ENCODE results near the gene MBP. TPM values are rescaled to one million over a fixed set of nuclear protein-coding genes. Genes with fewer than 3 reads are reported as not detected.
A peak's percentile ranks its signal among the peaks of the same experiment; 100 is the strongest.

MBP gene
- total and polyA plus RNA-seq, 2 of the 13 experiments (the other 11 are each of a cell fraction or from before 2014, with no cell fraction given): 5.0 to 8.5 TPM

- TF ChIP-seq ZBTB7B (CRISPR knock-in tag; IDR thresholded peaks at IDR 0.05): 0 out of 2 replicates have a peak, but pooled peaks have one; percentile 71
- TF ChIP-seq YEATS4 (CRISPR knock-in tag; IDR thresholded peaks at IDR 0.05; ENCODE audit: borderline replicate concordance): peak; percentile 83
- TF ChIP-seq ELK4 (CRISPR knock-in tag; IDR thresholded peaks at IDR 0.05; ENCODE audit: borderline replicate concordance): no peak
- TF ChIP-seq SOX5 (CRISPR knock-in tag; IDR thresholded peaks at IDR 0.05; ENCODE audit: borderline replicate concordance): peak; percentile 71; the same call in 1 of the 2 replicates
- no peak for TF ChIP-seq ZNF253 (CRISPR knock-in tag; IDR thresholded peaks at IDR 0.05; ENCODE audit: borderline replicate concordance)
- peak; percentile 58; the same call in 1 of the 2 replicates for TF ChIP-seq ZNF160 (CRISPR knock-in tag; IDR thresholded peaks at IDR 0.05)
- no peak for TF ChIP-seq DR1 (CRISPR knock-in tag; IDR thresholded peaks at IDR 0.05)
- no peak; the same call in 1 of the 2 replicates for TF ChIP-seq ZNF232 (CRISPR knock-in tag; IDR thresholded peaks at IDR 0.05; ENCODE audit: borderline replicate concordance)
- TF ChIP-seq ATF1 (CRISPR knock-in tag; IDR thresholded peaks at IDR 0.05): no peak
- TF ChIP-seq, protein P1, sequence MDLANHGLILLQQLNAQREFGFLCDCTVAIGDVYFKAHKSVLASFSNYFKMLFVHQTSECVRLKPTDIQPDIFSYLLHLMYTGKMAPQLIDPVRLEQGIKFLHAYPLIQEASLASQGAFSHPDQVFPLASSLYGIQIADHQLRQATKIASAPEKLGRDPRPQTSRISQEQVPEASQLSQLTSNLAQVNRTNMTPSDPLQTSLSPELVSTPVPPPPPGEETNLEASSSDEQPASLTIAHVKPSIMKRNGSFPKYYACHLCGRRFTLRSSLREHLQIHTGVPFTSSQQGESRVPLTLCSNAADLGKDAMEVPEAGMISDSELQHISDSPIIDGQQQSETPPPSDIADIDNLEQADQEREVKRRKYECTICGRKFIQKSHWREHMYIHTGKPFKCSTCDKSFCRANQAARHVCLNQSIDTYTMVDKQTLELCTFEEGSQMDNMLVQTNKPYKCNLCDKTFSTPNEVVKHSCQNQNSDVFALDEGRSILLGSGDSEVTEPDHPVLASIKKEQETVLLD (CRISPR knock-in tag; IDR thresholded peaks at IDR 0.05; ENCODE audit: low read depth): no peak
- TF ChIP-seq, protein P2, sequence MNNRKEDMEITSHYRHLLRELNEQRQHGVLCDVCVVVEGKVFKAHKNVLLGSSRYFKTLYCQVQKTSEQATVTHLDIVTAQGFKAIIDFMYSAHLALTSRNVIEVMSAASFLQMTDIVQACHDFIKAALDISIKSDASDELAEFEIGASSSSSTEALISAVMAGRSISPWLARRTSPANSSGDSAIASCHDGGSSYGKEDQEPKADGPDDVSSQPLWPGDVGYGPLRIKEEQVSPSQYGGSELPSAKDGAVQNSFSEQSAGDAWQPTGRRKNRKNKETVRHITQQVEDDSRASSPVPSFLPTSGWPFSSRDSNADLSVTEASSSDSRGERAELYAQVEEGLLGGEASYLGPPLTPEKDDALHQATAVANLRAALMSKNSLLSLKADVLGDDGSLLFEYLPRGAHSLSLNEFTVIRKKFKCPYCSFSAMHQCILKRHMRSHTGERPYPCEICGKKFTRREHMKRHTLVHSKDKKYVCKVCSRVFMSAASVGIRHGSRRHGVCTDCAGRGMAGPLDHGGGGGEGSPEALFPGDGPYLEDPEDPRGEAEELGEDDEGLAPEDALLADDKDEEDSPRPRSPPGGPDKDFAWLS (CRISPR knock-in tag; IDR thresholded peaks at IDR 0.05; ENCODE audit: borderline replicate concordance): no peak; the same call in 1 of the 2 replicates
- no peak; the same call in 1 of the 2 replicates for TF ChIP-seq ZNF629 (CRISPR knock-in tag; conservative IDR thresholded peaks at IDR 0.05)
- TF ChIP-seq SMARCC2 (IDR thresholded peaks at IDR 0.05): no peak
- TF ChIP-seq ZNF446 (CRISPR knock-in tag; IDR thresholded peaks at IDR 0.05): no peak
- TF ChIP-seq PCBP1 (IDR thresholded peaks at IDR 0.05; ENCODE audit: borderline replicate concordance, low read depth, low read length): no peak
- TF ChIP-seq ZNF317 (CRISPR knock-in tag; IDR thresholded peaks at IDR 0.05): peak; percentile 74; the same call in 1 of the 2 replicates
- TF ChIP-seq ZNF619 (CRISPR knock-in tag; IDR thresholded peaks at IDR 0.05): no peak
- no peak for TF ChIP-seq SYNCRIP (IDR thresholded peaks at IDR 0.05; ENCODE audit: insufficient read depth, low read depth, low read length)
- peak; percentile 87 for TF ChIP-seq MYC (CRISPR knock-in tag; IDR thresholded peaks at IDR 0.05; ENCODE audit: borderline replicate concordance)
- no peak for TF ChIP-seq PAX8 (CRISPR knock-in tag; IDR thresholded peaks at IDR 0.05; ENCODE audit: borderline replicate concordance)
- TF ChIP-seq ZNF224 (CRISPR knock-in tag; IDR thresholded peaks at IDR 0.05): no peak
- peak; percentile 83 for TF ChIP-seq HDAC1 (CRISPR knock-in tag; IDR thresholded peaks at IDR 0.05)
- no peak for TF ChIP-seq ZNF749 (CRISPR knock-in tag; IDR thresholded peaks at IDR 0.05; ENCODE audit: borderline replicate concordance)
- no peak for TF ChIP-seq ARNT2 (CRISPR knock-in tag; IDR thresholded peaks at IDR 0.05; ENCODE audit: low read depth)
- peak; percentile 89; the same call in 1 of the 2 replicates for TF ChIP-seq KDM5B (CRISPR knock-in tag; IDR thresholded peaks at IDR 0.05; ENCODE audit: borderline replicate concordance)
- no peak for TF ChIP-seq ZNF251 (CRISPR knock-in tag; IDR thresholded peaks at IDR 0.05)
- TF ChIP-seq JUND (CRISPR knock-in tag; IDR thresholded peaks at IDR 0.05): peak; percentile 67
Observed at GRCh38 chr18:77114415-77115191, 18.0 kb downstream of the MBP start (continued).

All from HepG2 (cell line).